Breast epithelium (tissue), 3 donors: ENCODE measurements around the gene FSD2.

Experiments used
- CTCF ChIP-seq, 3 donors: fragments of 450-650 bp; IDR thresholded peaks; one replicate each; pipeline ENCODE4 v1.5.1; 2016 to 2017; ENCODE audit warnings: antibody characterized with exemption in 3 of 3, mild to moderate bottlenecking in 3 of 3, moderate library complexity in 3 of 3
- POLR2A ChIP-seq: fragments of 450-650 bp; IDR thresholded peaks from one replicate; pipeline ENCODE4 v1.6.1; 2016; ENCODE audit warnings: antibody characterized with exemption, mild to moderate bottlenecking, moderate library complexity
- POLR2AphosphoS5 ChIP-seq, 3 donors: sonication (generic); formaldehyde crosslinking; IDR thresholded peaks; one replicate each; pipeline ENCODE4 v1.6.1; 2017; ENCODE audit warnings: antibody characterized with exemption in 3 of 3

- no peak for TF ChIP-seq CTCF (IDR thresholded peaks at IDR 0.05)
- no peak for TF ChIP-seq POLR2A
- no peak for TF ChIP-seq POLR2AphosphoS5 (IDR thresholded peaks at IDR 0.05)
Observed at GRCh38 chr15:82710208-82710555, 95.7 kb downstream of the FSD2 start.
